HG03354 (cell line): ENCODE results near the gene PLEKHA8.

Experiments
- ATAC-seq: cut with Tn5 transposase; IDR thresholded peaks from one replicate; pipeline ENCODE4 v1.9.1; 2021; ENCODE audit warnings: mild to moderate bottlenecking; ENCODE audit not compliant: unreplicated experiment, poor library complexity, severe bottlenecking

The PLEKHA8 gene

GRCh38 chr7:30136743-30137485 is 108.7 kb downstream of the PLEKHA8 start:
- ATAC-seq: no peak

GRCh38 chr7:30139836-30140384 is 111.7 kb downstream of the PLEKHA8 start:
- no peak for ATAC-seq

GRCh38 chr7:30140456-30140855 is 112.2 kb downstream of the PLEKHA8 start:
- no peak for ATAC-seq

DNA sequence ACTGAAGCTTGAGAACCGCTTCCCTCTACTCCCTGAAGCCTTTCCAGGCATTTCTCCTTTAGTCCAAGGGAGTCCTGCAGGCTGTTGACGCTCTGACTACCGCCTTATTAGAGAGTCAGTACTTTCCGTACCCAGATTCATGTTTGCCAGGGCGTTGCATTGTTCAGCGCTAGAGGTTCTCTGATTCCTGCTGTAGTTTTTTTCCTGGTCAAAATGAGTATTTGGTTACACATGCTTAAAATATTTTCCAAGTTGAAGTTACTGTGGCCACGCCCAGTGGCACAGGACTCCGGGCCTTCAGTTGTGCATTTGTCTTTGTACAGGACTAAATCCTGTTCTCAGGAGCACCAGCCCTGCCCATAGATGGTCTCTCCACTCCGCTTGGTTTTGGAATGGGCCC is 114.5 kb downstream of the PLEKHA8 start:
- ATAC-seq: no peak

- no peak for ATAC-seq
Measured at GRCh38 chr7:30143748-30144251, 115.6 kb downstream of the PLEKHA8 start.

GRCh38 chr7:30144657-30145306 is 116.6 kb downstream of the PLEKHA8 start:
- no peak for ATAC-seq

- no peak for ATAC-seq
Measured at GRCh38 chr7:30145426-30145970, 117.3 kb downstream of the PLEKHA8 start.

DNA sequence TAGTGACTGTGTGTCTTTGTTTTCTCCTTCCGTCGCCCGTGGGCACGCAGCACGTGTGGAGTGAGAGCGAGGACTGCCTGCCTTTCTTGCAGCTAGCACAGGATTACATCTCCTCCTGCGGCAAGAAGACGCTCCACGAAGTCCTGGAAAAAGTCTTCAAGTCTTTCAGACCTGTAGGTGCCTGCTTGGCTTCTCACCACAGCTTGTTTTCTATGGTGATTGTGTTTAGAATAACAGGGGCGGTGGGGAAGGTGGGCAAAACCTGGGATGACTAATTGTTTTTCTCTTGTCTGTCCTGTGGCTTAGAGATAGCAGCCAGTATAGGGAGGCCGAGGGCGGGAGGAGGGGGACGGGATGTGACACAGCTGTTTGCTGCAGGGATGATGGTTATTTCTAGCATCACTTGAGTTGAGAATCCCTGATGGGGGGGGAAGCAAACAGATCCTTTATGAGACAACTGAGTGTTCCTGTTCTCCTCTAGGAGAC is 118.0 kb downstream of the PLEKHA8 start:
- ATAC-seq: no peak

DNA sequence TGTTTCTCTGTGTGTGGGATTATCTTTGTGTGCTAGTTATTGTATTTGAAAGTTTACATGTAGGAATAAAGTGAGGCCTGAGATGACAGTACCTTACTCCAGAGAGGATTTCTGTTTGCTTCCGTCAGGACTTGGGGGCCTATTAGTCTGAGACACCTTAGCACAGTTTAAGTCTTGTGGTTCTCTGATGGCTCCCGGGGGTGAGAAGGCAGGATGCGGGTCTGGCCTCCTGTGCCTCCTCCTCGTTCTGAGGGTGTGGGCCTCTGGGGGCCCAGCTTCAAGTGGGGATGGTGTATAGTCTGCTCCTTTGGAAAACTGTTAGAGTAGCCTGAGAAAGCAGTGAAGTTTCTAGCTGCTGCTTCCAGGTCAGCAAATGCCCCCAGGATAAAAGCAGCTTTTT is 119.0 kb downstream of the PLEKHA8 start:
- ATAC-seq: no peak

DNA sequence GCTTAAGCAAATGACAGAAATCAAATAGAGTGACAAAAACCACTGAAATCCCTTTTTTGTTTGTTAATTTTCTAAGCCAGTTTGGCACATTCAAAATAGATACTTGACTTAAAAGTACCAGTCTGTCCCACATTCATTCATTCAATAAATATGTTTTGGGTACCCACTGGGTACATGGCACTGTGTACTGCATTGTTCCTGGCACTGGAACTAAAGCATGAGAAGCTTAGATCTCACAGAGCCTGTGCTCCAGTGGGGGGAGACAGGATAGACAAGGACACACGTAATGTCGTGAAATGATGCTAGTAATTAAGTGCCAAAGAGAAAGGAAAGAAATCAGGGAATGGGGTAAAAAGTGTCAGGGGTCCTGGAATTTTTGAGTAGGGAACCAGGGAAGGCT is 119.6 kb downstream of the PLEKHA8 start:
- ATAC-seq: no peak

- ATAC-seq: no peak
Measured at GRCh38 chr7:30148426-30148825, 120.2 kb downstream of the PLEKHA8 start.

DNA sequence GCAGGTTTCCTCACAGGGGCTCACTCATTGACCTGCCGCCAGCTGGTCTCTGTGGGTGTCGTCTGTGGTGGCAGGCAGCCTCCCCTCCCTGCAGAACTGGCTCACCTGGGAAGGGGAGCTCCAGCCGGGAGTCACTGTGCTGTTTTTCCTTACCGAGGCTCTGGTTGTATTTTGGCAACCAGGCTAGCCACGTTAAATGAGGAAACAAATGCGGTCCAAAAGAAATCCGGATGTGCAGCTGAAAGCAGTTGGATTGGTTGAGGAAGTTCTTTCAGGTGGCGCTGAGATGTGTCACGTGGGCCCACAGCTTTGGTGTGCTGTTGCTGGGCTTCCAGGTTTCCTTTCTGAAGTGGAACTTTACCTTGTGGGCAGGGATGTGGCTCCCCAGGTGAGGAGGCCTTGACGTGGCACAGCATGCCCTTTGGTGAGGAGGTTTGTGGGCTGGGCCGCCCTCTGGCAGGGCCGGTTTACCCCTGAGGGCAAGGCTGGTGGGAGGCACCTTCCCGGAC is 120.8 kb downstream of the PLEKHA8 start:
- peak; percentile 50 for ATAC-seq

DNA sequence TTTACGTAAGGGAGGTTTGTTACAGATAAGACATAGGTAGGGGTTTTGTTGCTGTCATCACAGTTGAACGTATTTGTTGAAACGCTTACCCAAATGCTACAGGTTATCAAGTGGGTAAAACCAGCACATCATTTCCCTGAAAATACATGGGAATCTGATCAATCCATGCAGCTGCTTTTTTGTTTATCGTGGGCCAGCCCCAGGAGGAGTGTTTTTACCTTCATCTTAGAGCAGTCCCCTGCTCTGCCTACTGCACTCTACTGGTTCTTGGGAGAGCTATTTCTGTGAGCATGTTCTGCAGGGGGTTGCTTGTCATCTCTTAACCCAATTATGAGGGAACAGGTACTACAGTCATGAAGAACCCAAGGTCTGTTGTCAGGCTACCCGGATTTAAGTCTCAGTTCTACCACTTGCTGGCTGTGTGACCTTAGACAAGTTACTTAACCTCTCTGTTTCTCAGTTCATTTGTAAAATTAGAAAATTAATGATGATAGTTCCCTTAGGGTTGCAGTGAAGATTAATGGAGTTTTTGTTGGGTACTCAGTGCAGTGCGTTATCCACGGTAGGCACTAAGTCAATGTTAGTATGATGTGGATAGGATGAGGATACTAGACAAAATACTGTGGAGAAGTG is 121.5 kb downstream of the PLEKHA8 start:
- no peak for ATAC-seq

DNA sequence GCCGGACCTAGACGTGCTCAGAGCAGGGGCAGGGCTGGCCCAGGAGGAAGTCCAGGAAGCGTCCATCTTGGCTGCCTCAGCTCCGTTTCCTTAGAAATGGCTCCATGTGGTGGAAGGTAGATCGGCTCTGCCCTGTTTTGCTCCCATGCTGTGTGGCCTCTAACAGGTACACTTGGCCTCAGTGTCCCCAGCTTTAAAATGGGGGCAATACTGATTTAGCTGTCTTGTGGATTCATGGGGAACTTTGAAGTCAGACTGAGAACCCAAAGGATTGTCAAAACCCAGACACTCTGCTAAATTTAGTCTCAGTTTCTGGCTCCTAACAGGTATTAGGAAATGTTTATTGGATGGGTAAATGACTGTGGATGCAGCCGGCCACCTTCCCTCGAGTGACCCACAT is 122.5 kb downstream of the PLEKHA8 start:
- no peak for ATAC-seq

- ATAC-seq: no peak
Measured at GRCh38 chr7:30154111-30154587, 125.9 kb downstream of the PLEKHA8 start.

GRCh38 chr7:30155481-30155880 is 127.3 kb downstream of the PLEKHA8 start:
- ATAC-seq: no peak

- ATAC-seq: no peak
Measured at GRCh38 chr7:30157204-30157603, 129.0 kb downstream of the PLEKHA8 start.

GRCh38 chr7:30159163-30159562 is 131.0 kb downstream of the PLEKHA8 start:
- ATAC-seq: peak; percentile 31

DNA sequence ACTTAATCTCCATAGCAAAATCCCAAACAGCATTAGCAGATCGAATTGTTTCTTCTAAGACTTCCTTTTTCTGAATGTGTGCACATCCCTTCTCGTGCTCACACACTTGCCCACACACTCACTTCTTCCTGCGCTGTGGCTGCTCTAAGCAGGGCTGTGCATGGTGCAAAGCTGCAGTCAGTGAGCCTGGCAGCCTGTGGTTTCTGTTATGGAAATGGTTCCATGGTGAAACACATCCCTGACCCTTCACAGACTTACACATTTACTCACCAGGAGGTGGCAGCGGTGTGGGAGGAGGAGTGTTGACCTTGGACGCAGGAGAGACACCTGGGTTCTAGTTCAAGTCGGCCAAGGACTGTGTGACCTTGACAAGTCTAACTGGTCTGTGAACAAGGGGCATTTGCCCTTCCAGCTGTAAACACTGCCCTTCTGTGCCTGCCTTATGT is 131.5 kb downstream of the PLEKHA8 start:
- ATAC-seq: peak; percentile 22

DNA sequence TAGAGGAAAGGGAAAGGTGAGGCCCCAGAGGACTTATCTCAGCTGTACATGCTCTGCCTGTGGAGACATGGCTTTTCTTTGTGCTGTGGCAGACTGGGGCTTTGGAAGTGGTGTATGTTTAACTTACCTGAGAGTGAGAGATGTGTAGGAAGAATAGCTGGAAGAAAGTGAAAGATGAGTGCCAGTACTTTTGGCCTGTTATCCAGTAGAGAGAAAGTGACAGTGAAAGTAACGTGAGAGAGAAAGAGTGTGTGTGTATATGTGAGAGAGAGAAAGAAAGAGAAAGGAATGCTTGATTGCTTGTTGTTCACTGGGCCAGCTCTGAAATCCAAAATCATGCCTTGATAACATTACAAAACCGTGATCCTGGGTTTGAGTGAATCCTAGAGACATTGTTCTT is 132.1 kb downstream of the PLEKHA8 start:
- no peak for ATAC-seq
